ENCODE measurements around the gene COL4A6. TPM values are rescaled to one million over a fixed set of nuclear protein-coding genes. Genes with fewer than 3 reads are reported as not detected.

COL4A6 gene
- total and polyA plus RNA-seq, 12 donors: 0.14 to 1.4 (median 0.73) TPM

GRCh38 chrX:108173874-108174273 lies 264.3 kb downstream of the COL4A6 start:
- H3K27ac ChIP-seq: no peak overlapping the region
- H3K36me3 ChIP-seq (replicated peaks in 1 of 2): no peaks in the 10 kb centered on the region
- TF ChIP-seq CTCF (IDR thresholded peaks at IDR 0.05) (no peak), POLR2A (IDR thresholded peaks at IDR 0.05) (no peak)
- H3K4me3 ChIP-seq: no peak overlapping the region
- H3K27me3 ChIP-seq: no peaks in the 10 kb centered on the region
- intact Hi-C loops (cut with DNase I): no loop called here
- H3K9me3 ChIP-seq (replicated peaks in 1 of 3): no peaks in the 10 kb centered on the region
- no peak for DNase-seq
- WGBS, 4 donors: 41 to 55% (median 44%) methylated on average over 3 of the region's 3 CpGs
- no peaks in the 10 kb centered on the region for H3K4me1 ChIP-seq (replicated peaks in 1 of 2)

DNA sequence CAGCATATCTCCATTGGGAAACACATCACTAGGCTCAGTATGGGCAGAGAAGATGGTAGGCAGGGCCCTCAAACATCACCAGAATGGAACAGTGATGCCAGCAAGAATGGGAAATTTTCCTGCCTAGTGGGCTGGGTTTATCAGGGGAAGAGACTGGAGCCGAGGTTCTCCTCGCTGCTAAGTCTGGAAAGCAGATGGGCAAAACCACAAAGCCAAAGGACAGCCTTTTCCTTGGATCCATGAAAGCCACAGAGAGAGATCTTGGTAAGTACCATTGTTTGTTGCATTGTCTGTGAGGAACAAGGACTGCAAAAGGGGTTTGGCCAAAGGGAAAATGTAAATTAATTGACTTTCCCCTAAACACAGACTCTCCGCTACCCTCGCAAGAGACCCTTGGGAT lies 266.6 kb downstream of the COL4A6 start:
- intact Hi-C loops (cut with DNase I): no loop called here
- H3K9me3 ChIP-seq (replicated peaks in 1 of 3): no peaks in the 10 kb centered on the region
- 85 to 93% (median 88%) methylated on average over 4 of the region's 4 CpGs for WGBS, 4 donors
- no peak overlapping the region for H3K27ac ChIP-seq
- H3K4me1 ChIP-seq (replicated peaks in 1 of 2): no peaks in the 10 kb centered on the region
- no peaks in the 10 kb centered on the region for H3K36me3 ChIP-seq (replicated peaks in 1 of 2)
- TF ChIP-seq POLR2A (IDR thresholded peaks at IDR 0.05): no peak
- TF ChIP-seq CTCF (IDR thresholded peaks at IDR 0.05): no peak
- H3K27me3 ChIP-seq: peaks cover 6% of the 10 kb centered on the region
- no peak for DNase-seq
- no peak overlapping the region for H3K4me3 ChIP-seq

GRCh38 chrX:108169768-108170167 lies 268.5 kb downstream of the COL4A6 start:
- Histone ChIP-seq H3K27me3 (peaks cover 10% of the 10 kb centered on the region), H3K9me3 (replicated peaks in 1 of 3) (no peaks in the 10 kb centered on the region), H3K4me3 (no peak overlapping the region), H3K4me1 (replicated peaks in 1 of 2) (no peaks in the 10 kb centered on the region), H3K27ac (no peak overlapping the region), H3K36me3 (replicated peaks in 1 of 2) (no peaks in the 10 kb centered on the region)
- intact Hi-C loops (cut with DNase I): no loop called here
- TF ChIP-seq CTCF (IDR thresholded peaks at IDR 0.05) (no peak), POLR2A (IDR thresholded peaks at IDR 0.05) (no peak)
- 67 to 96% (median 83%) methylated on average over 2 to 3 of the region's 3 CpGs for WGBS, 4 donors
- no peak for DNase-seq

DNA sequence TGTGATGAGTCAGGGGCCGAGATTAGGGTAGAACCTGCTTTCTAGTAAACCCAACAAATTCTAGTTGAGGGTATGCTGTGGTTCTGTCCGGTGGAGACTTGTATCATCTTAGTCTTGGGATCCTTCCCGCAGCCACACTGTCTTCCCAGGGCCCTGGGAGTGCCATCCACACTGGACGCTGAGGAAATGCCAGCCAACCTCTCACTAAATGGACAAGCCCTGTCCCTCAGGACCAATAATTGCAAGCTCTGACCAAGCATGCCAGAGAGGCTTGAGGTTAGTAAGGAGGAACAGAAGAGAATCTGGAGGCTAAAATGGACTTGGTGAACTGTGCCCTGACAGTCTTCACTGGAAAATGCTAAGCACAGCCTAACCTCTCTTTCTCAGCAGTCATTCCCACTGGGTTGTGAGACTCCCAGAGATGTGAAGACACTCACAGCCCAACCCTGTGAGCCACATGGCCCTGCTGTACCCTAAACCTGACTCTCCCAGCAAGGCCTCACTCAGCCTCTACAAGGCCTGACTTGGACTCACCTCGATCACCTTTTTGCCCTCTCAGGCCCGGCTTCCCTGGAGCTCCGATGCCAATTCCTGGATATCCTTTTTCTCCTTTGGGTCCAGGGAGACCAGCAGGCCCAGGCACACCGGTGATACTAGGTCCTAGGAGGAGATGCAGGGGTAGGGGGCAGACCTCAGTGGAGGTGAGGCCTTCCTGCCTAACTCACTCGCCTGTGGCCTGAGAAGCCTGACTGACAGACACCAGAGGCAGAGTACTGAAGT lies 269.1 kb downstream of the COL4A6 start:
- Histone ChIP-seq H3K4me3 (no peak overlapping the region), H3K27ac (no peak overlapping the region), H3K27me3 (peaks cover 10% of the 10 kb centered on the region), H3K4me1 (replicated peaks in 1 of 2) (no peaks in the 10 kb centered on the region), H3K9me3 (replicated peaks in 1 of 3) (no peaks in the 10 kb centered on the region), H3K36me3 (replicated peaks in 1 of 2) (no peaks in the 10 kb centered on the region)
- TF ChIP-seq CTCF (IDR thresholded peaks at IDR 0.05) (no peak), POLR2A (IDR thresholded peaks at IDR 0.05) (no peak)
- 78 to 97% (median 88%) methylated on average over 7 to 9 of the region's 9 CpGs for WGBS, 4 donors
- no peak for DNase-seq
- intact Hi-C loops (cut with DNase I): no loop called here

All from adrenal gland (tissue), 12 donors.